GM10248 (cell line): ENCODE data around the gene PCDH19.

Experiments
- CTCF ChIA-PET: fragments of 300-600 bp; sonication (Branson Sonifier 250); formaldehyde crosslinking; extraction: SDS; loops from one replicate; lab custom pipeline; 2021; ENCODE audit warnings: antibody characterized with exemption; lab: Yijun Ruan, JAX
- POLR2A ChIA-PET: fragments of 350-650 bp; sonication (Branson Sonifier 250); formaldehyde crosslinking; extraction: SDS; loops from one replicate; lab custom pipeline; 2020; ENCODE audit warnings: antibody characterized with exemption; lab: Yijun Ruan, JAX
- DNase-seq: peaks from one replicate; pipeline ENCODE4 v3.0.0; 2012; ENCODE audit errors: extremely low spot score
- TF ChIP-seq, protein P1 (sequence below): IDR thresholded peaks from 2 replicates; pipeline ENCODE4 v1.5.1; 2012; ENCODE audit warnings: mild to moderate bottlenecking, low read depth; ENCODE audit errors: extremely low read depth, missing control alignments, control extremely low read depth

The PCDH19 gene

DNA sequence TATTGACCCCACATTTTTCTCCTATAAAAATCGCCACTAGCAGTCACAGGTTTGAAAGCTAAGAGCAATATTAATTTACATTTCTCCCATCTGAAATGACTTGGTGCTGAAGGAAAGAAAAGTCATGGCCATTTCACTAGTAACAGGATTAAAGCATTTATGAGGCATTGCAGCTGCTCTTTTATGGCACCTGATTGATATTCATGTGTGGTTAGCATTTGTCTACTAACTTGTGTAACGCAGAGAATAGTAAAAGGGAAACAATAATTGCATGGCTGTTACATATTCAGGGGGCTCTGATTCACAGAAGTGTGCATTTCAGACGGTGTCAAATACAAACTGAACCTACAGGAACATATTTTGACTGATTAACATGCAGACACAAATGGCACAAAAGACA, 5.2 kb downstream of the PCDH19 start:
- TF ChIP-seq, protein P1, sequence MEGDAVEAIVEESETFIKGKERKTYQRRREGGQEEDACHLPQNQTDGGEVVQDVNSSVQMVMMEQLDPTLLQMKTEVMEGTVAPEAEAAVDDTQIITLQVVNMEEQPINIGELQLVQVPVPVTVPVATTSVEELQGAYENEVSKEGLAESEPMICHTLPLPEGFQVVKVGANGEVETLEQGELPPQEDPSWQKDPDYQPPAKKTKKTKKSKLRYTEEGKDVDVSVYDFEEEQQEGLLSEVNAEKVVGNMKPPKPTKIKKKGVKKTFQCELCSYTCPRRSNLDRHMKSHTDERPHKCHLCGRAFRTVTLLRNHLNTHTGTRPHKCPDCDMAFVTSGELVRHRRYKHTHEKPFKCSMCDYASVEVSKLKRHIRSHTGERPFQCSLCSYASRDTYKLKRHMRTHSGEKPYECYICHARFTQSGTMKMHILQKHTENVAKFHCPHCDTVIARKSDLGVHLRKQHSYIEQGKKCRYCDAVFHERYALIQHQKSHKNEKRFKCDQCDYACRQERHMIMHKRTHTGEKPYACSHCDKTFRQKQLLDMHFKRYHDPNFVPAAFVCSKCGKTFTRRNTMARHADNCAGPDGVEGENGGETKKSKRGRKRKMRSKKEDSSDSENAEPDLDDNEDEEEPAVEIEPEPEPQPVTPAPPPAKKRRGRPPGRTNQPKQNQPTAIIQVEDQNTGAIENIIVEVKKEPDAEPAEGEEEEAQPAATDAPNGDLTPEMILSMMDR = no peak
- ChIA-PET CTCF (no interaction called here), POLR2A (no interaction called here)
- no peak for DNase-seq

DNA sequence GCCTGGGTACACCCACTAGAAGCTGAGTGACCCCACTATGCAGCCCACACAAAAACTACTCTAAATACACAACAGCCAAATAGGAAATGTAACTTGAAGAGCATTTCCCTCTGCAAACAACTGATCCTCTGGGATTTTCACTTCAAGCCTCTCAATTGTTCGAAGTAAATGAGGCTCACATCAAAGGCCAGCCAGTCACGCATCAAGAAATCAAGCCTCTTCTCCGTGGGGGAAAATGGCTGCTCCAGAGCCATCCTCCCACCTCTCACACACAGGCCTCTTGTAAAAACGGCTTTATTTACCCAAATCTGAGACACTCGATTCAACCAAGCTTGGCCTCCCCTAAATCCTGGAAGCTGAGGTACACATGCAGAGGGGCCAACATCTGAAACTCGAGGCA, 14.3 kb downstream of the PCDH19 start:
- POLR2A ChIA-PET = no interaction called here
- no peak for DNase-seq
- TF ChIP-seq, protein P1 = no peak
- CTCF ChIA-PET = no interaction called here

DNA sequence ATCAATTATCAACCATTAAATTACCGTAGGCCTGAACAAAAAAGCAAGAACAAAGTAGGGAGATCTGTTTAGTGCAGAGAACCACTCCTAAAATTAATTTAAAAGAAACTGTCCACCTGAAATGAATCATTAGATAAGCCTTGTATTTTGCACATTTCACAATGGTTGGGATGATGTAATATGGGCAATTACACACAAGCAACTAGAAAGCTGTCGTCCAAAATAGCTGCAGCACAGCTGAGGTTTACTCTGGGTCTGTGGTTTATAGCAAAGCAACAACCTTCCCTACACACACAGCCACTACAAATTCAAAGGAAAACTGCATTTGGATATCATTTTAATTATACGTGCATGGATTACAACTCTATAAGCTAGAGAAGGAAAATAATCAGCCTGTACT, 28.5 kb downstream of the PCDH19 start:
- CTCF ChIA-PET = no interaction called here

DNA sequence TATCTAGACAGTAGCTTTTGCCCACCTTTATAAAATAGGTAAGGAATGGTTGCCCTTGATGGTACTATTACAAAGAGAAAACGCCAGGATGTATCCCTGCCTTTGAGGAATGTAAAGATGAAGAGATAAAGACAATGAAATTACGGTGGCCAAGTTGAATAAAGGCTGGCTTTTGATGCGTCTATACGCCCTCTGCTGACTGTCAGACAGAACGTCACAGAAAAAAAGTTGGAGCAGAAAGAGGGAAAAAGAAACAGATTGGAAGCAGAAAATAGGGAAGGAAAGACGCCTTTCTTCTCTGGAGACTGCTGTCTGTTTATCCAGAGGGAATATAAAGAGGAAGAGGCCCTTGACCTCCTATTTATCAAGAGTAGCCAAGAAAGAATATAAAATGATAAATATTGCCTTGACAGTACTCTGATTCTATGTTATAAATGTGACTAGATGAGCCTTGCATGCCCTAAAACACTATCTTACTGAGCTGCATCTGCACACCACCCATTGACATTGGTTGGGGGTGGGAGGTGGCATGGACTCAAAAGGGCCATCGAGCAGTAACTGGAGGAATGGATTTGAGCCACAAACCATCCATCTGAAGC, 30.6 kb downstream of the PCDH19 start:
- TF ChIP-seq, protein P1 = peak; percentile 45
- CTCF ChIA-PET = interaction anchor here (0.7 to 1.6 kb wide), 3 partner anchors 11 to 12 kb away, joined by 3 to 6 read pairs (median 4); no protein-coding TSS in a partner anchor
- POLR2A ChIA-PET = no interaction called here
- peak; percentile 3 for DNase-seq

More for the DNA sequence above, 28.5 kb downstream of the PCDH19 start:
- no peak for DNase-seq
- TF ChIP-seq, protein P1 = no peak
- POLR2A ChIA-PET = no interaction called here

DNA sequence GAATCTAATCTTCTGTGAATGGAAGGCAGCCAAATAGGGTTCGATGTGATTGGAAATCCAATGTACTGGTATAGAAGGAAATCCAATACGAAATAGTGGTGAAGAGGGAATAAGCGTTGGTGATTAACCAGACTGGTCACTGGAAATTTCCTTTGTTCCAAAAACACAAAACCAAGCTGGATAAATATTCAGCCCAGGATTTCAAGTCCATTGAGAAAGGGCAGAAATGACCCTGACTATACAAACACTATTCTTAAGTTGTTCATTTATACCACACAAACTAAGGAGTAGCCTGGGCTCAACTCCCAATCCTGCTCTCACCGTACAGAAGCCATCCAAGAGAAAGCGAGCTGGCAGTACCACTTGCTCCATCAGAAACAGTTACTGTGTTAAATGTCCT, 32.2 kb downstream of the PCDH19 start:
- TF ChIP-seq, protein P1 = no peak
- DNase-seq = no peak
- ChIA-PET CTCF (interaction anchor here (1.4 to 1.6 kb wide), 2 partner anchors 10 to 1069 kb away, joined by 4 to 6 read pairs; no protein-coding TSS in a partner anchor), POLR2A (no interaction called here)

DNA sequence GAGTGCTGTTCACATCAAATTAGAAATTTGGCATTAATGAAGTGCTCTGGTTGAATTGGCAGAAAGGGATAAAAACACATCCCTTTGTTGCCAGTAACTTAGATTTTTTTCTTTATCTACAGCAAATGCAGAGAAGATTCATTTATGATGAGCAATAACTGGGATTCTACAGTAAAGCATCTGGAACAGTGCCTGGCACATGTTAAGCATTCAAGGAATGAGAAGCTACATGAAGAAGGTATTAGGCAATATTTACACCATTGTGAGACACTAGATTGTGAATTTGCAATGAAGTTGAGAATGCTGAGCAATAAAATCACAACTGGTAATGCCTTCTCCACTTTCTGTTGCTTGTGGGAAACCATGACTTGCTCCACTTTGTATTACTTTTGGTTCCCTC, 33.5 kb downstream of the PCDH19 start:
- POLR2A ChIA-PET = no interaction called here
- CTCF ChIA-PET = no interaction called here
- DNase-seq = no peak
- TF ChIP-seq, protein P1 = no peak
